K562 (cell line): ENCODE measurements around the gene RPS2. TPM values are rescaled to one million over a fixed set of nuclear protein-coding genes. Genes with fewer than 3 reads are reported as not detected.

Experiments used
- BMI1 ChIP-seq: fragments of 150-350 bp; IDR thresholded peaks from 2 replicates; pipeline ENCODE4 v1.6.1; 2014; ENCODE audit warnings: low read length
- CBX3 ChIP-seq, 2 experiments: IDR thresholded peaks; 1 replicate in 1 of 2; 2 replicates in 1 of 2; pipeline ENCODE4 v1.6.1; 2012; ENCODE audit warnings: inconsistent platforms in 2 of 2, low read length in 2 of 2, borderline replicate concordance in 1 of 2, control low read depth in 1 of 2
- GABPB1 ChIP-seq: sonication (generic); formaldehyde crosslinking; IDR thresholded peaks from 2 replicates; pipeline ENCODE4 v1.8.0; 2022; ENCODE audit warnings: mild to moderate bottlenecking, missing genetic modification reagents
- ILF3 ChIP-seq: fragments of 450-650 bp; IDR thresholded peaks from 2 replicates; pipeline ENCODE4 v1.6.1; 2018; ENCODE audit warnings: antibody characterized with exemption, mild to moderate bottlenecking, moderate library complexity, borderline replicate concordance
- KDM4B ChIP-seq, 2 experiments: fragments of 450-650 bp in 1 of 2; sonication (generic) in 1 of 2; IDR thresholded peaks; 2 replicates each; pipeline ENCODE4 v1.6.1; 2016 to 2017; ENCODE audit warnings: borderline replicate concordance in 2 of 2, antibody characterized with exemption in 1 of 2, low read depth in 1 of 2, mild to moderate bottlenecking in 1 of 2
- KLF16 ChIP-seq: IDR thresholded peaks from 2 replicates; pipeline ENCODE4 v1.6.1; 2016; ENCODE audit warnings: antibody characterized with exemption
- NR0B1 ChIP-seq: fragments of 450-650 bp; IDR thresholded peaks from one replicate; pipeline ENCODE4 v1.6.1; 2018; ENCODE audit warnings: mild to moderate bottlenecking, moderate library complexity; ENCODE audit not compliant: partially characterized antibody
- PHF21A ChIP-seq: fragments of 450-650 bp; IDR thresholded peaks from 2 replicates; pipeline ENCODE4 v1.6.1; 2017; ENCODE audit warnings: low read depth, borderline replicate concordance
- PHF8 ChIP-seq: fragments of 200-600 bp; sonication (generic); IDR thresholded peaks from 2 replicates; pipeline ENCODE4 v1.6.1; 2012; ENCODE audit warnings: mixed run types, mild to moderate bottlenecking, inconsistent platforms, low read length, moderate library complexity, borderline replicate concordance
- POLR2A ChIP-seq: fragments of 450-650 bp; conservative IDR thresholded peaks from 2 replicates; pipeline ENCODE4 v1.6.1; 2016
- RBM39 ChIP-seq: fragments of 200-400 bp; formaldehyde crosslinking; optimal IDR thresholded peaks from 2 replicates; pipeline ENCODE3; 2018; ENCODE audit warnings: low read depth, low read length
- RERE ChIP-seq: sonication (generic); formaldehyde crosslinking; IDR thresholded peaks from 2 replicates; pipeline ENCODE4 v1.8.0; 2023; ENCODE audit warnings: missing genetic modification reagents, mild to moderate bottlenecking, borderline replicate concordance
- SOX6 ChIP-seq: fragments of 450-650 bp; IDR thresholded peaks from 2 replicates; pipeline ENCODE4 v1.6.1; 2014; ENCODE audit warnings: mild to moderate bottlenecking
- ZBTB8A ChIP-seq: fragments of 450-650 bp; IDR thresholded peaks from 2 replicates; pipeline ENCODE4 v1.6.1; 2018; ENCODE audit warnings: mild to moderate bottlenecking, moderate library complexity; ENCODE audit not compliant: partially characterized antibody
- ZNF436 ChIP-seq: fragments of 250-450, 450-650 bp; sonication (Bioruptor Pico); formaldehyde crosslinking; IDR thresholded peaks from 2 replicates; pipeline ENCODE4 v1.7.0; 2020; ENCODE audit warnings: mild to moderate bottlenecking
- polyA plus RNA-seq, 8 experiments: library from polyadenylated mRNA; depleted of rRNA in 4 of 8; stranded (reverse) in 5 of 8; unstranded in 3 of 8; fragments of >200 nt; fragmentation: Nextera tagmentation in 2 of 8; fragmentation: Illumina TruSeq in 1 of 8; extraction: Ambion mirVana in 2 of 8; extraction: Trizol in 1 of 8; gene quantifications; 2 replicates each; pipeline versions ENCODE4 v1.2.1 to v1.2.3, GENCODE V29; 2011 to 2014; ENCODE audit warnings: inconsistent platforms in 1 of 8, missing spikeins in 1 of 8
- total RNA-seq, 7 experiments: library from RNA; depleted of rRNA in 6 of 7; stranded (reverse); fragments of >200 nt in 6 of 7; fragmentation: Illumina TruSeq in 2 of 7; extraction: Trizol in 2 of 7; gene quantifications; 2 replicates each; pipeline versions ENCODE4 v1.2.1 to v1.2.3, GENCODE V29; 2011 to 2021; ENCODE audit warnings: low replicate concordance in 1 of 7
- TF ChIP-seq, protein P1 (sequence below): sonication (generic); formaldehyde crosslinking; IDR thresholded peaks from 2 replicates; pipeline ENCODE4 v1.8.1; 2022; ENCODE audit warnings: missing genetic modification reagents

Gene RPS2
- total and polyA plus RNA-seq, 9 of the 15 experiments (the other 6 are each of a cell fraction or from before 2014, with no cell fraction given), result 834 to 4,794 (median 3,793) TPM

GRCh38 chr16:1964506-1965395, at the start of gene RPS2 (continued):
- TF ChIP-seq ZBTB8A (no peak), PHF21A (no peak), GABPB1 (peak; percentile 67; the same call in 1 of the 2 replicates), ZNF436 (no peak), BMI1 (no peak), SOX6 (0 out of 2 replicates have a peak, but pooled peaks have one; percentile 24), RERE (CRISPR knock-in tag) (0 out of 2 replicates have a peak, but pooled peaks have one; percentile 66), ILF3 (peak; percentile 75; the same call in 1 of the 2 replicates), POLR2A (peak; percentile 100), CBX3 (IDR thresholded peaks at IDR 0.05; ENCODE audit: borderline replicate concordance in 1 of 2, low read length in 2 of 2) (no peak), PHF8 (peak; percentile 94), KDM4B (IDR thresholded peaks at IDR 0.05; ENCODE audit: borderline replicate concordance in 2 of 2, low read depth in 1 of 2) (0 out of 4 replicates have a peak, but pooled peaks of 1 of the 2 experiments have one; percentile 41), NR0B1 (no peak), RBM39 (no peak), KLF16 (no peak)
- TF ChIP-seq, protein P1, sequence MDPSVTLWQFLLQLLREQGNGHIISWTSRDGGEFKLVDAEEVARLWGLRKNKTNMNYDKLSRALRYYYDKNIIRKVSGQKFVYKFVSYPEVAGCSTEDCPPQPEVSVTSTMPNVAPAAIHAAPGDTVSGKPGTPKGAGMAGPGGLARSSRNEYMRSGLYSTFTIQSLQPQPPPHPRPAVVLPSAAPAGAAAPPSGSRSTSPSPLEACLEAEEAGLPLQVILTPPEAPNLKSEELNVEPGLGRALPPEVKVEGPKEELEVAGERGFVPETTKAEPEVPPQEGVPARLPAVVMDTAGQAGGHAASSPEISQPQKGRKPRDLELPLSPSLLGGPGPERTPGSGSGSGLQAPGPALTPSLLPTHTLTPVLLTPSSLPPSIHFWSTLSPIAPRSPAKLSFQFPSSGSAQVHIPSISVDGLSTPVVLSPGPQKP, result no peak
